Progenitor cell of endocrine pancreas (in vitro differentiated cells): ENCODE data around the gene OAS2. TPM values are rescaled to one million over a fixed set of nuclear protein-coding genes. Genes with fewer than 3 reads are reported as not detected.

ENCODE experiments used
- DNase-seq: peaks from one replicate; pipeline ENCODE4 v3.0.0; 2021; ENCODE audit warnings: low spot score; ENCODE audit not compliant: unreplicated experiment
- H3K27ac Mint-ChIP-seq: 2 replicates; pipeline ENCODE4 v1.8.0; 2021; ENCODE audit warnings: mild to moderate bottlenecking, moderate library complexity, mixed read lengths
- H3K27me3 Mint-ChIP-seq: 2 replicates; pipeline ENCODE4 v1.8.0; 2021; ENCODE audit warnings: mixed read lengths
- H3K36me3 Mint-ChIP-seq: 2 replicates; pipeline ENCODE4 v1.8.0; 2022; ENCODE audit warnings: mixed read lengths; ENCODE audit not compliant: insufficient read depth
- H3K4me1 Mint-ChIP-seq: 2 replicates; pipeline ENCODE4 v1.8.0; 2021; ENCODE audit warnings: low read depth, mixed read lengths
- H3K4me3 Mint-ChIP-seq: 2 replicates; pipeline ENCODE4 v1.8.0; 2021; ENCODE audit warnings: low read depth, mild to moderate bottlenecking, moderate library complexity, mixed read lengths
- H3K9me3 Mint-ChIP-seq: 2 replicates; pipeline ENCODE4 v1.8.0; 2021; ENCODE audit warnings: low read depth, mixed read lengths
- total RNA-seq: library from RNA; stranded (reverse); gene quantifications from 2 replicates; pipeline ENCODE4 v1.2.1, GENCODE V29; 2021
- TF ChIP-seq, protein P1 (sequence below): fragments of 200-600 bp; sonication (generic); IDR thresholded peaks from one replicate; pipeline ENCODE4 v1.5.0; 2021; ENCODE audit warnings: antibody characterized with exemption, mild to moderate bottlenecking; ENCODE audit not compliant: unreplicated experiment

Gene OAS2
- total RNA-seq, 1 donor from 2014 or later: not detected

DNA sequence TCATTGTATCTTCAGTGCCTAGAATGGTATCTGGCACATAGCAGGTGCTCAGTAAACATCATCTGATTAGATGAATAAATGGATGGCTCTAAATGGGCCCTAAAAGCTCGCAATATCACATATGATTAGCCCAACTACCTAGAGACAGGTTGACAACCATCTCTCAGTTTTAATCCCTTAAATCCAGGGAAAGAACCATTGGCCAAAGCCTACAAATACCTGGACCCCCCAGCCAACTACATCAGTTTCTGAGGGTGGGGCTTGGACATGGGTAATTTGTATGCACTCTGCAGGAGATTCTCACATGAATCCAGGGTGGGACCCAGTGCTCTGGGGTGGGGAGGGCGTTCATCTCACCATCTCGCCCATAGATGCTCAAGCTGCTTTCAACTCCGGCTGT lies 73.4 kb downstream of the OAS2 start:
- H3K27me3 Mint-ChIP-seq: peaks cover 80% of the 10 kb centered on the region
- no peaks in the 10 kb centered on the region for H3K4me1 Mint-ChIP-seq
- no peak for DNase-seq
- H3K36me3 Mint-ChIP-seq: no peaks in the 10 kb centered on the region
- H3K9me3 Mint-ChIP-seq: no peaks in the 10 kb centered on the region
- no peak overlapping the region for H3K27ac Mint-ChIP-seq
- H3K4me3 Mint-ChIP-seq: no peak overlapping the region
- TF ChIP-seq, protein P1, sequence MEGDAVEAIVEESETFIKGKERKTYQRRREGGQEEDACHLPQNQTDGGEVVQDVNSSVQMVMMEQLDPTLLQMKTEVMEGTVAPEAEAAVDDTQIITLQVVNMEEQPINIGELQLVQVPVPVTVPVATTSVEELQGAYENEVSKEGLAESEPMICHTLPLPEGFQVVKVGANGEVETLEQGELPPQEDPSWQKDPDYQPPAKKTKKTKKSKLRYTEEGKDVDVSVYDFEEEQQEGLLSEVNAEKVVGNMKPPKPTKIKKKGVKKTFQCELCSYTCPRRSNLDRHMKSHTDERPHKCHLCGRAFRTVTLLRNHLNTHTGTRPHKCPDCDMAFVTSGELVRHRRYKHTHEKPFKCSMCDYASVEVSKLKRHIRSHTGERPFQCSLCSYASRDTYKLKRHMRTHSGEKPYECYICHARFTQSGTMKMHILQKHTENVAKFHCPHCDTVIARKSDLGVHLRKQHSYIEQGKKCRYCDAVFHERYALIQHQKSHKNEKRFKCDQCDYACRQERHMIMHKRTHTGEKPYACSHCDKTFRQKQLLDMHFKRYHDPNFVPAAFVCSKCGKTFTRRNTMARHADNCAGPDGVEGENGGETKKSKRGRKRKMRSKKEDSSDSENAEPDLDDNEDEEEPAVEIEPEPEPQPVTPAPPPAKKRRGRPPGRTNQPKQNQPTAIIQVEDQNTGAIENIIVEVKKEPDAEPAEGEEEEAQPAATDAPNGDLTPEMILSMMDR: no peak

DNA sequence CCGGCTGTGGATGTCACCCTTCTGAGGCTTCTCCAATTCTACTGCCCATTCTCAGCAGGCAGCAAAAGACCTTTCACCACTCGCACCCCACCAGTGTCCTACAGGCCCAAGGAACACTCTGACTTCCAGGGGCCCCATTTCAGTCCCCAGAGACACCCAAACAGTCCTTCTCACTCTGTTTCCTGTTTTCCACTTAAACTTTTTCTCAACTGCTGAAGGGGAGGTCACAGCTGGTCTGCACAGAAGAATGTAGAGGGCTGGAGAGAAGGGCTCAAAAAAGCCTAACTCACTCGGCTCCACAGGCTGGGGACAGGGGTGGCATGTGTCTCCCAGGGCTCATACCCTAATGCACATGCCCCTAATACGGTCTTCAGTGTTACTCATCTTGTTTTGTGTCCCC lies 74.0 kb downstream of the OAS2 start:
- no peak for DNase-seq
- Mint-ChIP-seq H3K4me3 (no peak overlapping the region), H3K36me3 (no peaks in the 10 kb centered on the region), H3K27ac (no peak overlapping the region), H3K4me1 (no peaks in the 10 kb centered on the region), H3K9me3 (no peaks in the 10 kb centered on the region), H3K27me3 (peaks cover 79% of the 10 kb centered on the region)
- TF ChIP-seq, protein P1: no peak

DNA sequence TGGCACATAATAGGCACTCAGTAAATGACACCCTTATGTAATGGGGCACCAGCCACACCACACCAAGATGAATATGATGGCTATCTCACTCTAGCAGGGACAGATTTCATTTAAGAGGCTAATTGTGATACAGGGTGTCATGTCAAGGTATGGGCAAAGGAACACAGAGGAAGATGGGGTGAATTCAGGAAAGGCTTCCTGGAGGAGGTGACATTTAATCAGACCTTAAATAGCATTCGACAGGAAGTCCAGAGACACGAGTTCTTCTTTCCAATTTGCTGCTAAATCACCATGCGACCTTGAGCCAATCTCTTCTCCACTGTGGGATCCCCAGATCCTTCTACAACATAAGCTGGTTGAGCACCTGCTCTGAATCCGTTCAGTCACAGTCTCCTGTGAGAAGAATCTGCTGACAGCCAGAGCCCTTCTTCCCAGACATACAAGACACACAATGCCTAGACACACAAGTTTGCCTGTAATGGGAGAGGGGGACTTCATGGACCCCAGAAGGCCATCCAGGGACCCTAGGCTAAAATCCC lies 76.7 kb downstream of the OAS2 start:
- H3K4me1 Mint-ChIP-seq: no peaks in the 10 kb centered on the region
- H3K4me3 Mint-ChIP-seq: no peak overlapping the region
- no peaks in the 10 kb centered on the region for H3K36me3 Mint-ChIP-seq
- DNase-seq: no peak
- TF ChIP-seq, protein P1: no peak
- no peaks in the 10 kb centered on the region for H3K9me3 Mint-ChIP-seq
- H3K27ac Mint-ChIP-seq: no peak overlapping the region
- peaks cover 69% of the 10 kb centered on the region for H3K27me3 Mint-ChIP-seq

DNA sequence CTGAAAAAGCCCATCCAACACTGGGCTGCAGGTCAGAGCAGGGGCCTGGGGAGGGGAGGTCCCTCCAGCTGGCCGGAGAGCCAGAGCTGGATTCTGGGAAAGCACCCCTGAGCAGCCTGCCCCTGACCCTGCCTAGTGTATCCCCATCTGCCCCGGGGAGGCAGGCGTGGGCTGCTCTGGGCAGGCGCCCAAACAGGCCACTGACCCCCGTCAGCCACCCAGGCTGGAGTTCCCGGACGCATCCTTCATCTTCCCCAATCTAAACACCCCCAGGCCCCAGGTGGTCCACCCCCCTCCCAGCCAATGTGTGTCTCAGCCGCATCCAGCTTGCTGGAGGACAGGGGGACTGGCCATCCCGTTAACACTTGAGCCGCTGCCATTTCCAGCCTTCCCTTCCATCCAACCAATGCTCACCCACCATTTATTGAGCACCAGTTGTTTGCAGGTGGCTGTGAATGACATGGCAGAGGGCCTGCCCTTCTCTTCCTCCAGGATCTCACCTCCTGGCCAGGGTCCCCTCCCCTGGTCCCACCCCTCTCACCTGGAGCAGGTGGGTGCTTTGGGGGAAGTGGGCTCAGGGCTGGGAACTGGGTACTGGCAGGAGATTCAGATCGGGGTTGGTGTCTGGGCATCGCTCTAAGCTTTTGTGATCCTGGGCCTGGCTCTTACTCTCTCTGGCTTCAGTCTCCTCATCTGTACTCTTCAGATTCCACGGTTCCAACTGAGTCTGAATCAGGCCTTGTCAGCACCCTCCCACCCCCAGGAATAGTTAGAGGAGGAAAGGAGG lies 77.5 kb downstream of the OAS2 start:
- H3K27ac Mint-ChIP-seq: no peak overlapping the region
- peak overlapping the region; percentile 55 for H3K4me3 Mint-ChIP-seq
- peaks cover 61% of the 10 kb centered on the region for H3K27me3 Mint-ChIP-seq
- no peaks in the 10 kb centered on the region for H3K36me3 Mint-ChIP-seq
- H3K4me1 Mint-ChIP-seq: no peaks in the 10 kb centered on the region
- no peak for DNase-seq
- no peaks in the 10 kb centered on the region for H3K9me3 Mint-ChIP-seq
- TF ChIP-seq, protein P1: no peak

DNA sequence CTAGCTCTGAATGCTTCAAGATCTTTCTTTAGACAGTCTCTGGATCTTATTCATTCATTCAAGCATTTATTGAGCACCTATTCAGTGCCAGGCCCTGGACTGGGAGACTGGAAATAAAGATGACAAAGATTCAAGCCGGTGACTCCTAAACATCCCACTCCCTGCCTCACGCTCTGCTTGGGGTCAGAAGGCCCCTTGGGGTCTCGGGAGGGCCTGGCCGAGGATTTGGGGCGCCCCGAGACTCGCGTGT lies 78.0 kb downstream of the OAS2 start:
- H3K27me3 Mint-ChIP-seq: peaks cover 56% of the 10 kb centered on the region

More for the DNA sequence above, 78.0 kb downstream of the OAS2 start:
- DNase-seq: no peak
- no peaks in the 10 kb centered on the region for H3K4me1 Mint-ChIP-seq
- no peaks in the 10 kb centered on the region for H3K36me3 Mint-ChIP-seq
- TF ChIP-seq, protein P1: no peak
- H3K9me3 Mint-ChIP-seq: no peaks in the 10 kb centered on the region
- H3K4me3 Mint-ChIP-seq: peak overlapping the region; percentile 55
- H3K27ac Mint-ChIP-seq: no peak overlapping the region
